A549 (cell line): ENCODE measurements around the gene DAB1. TPM values are rescaled to one million over a fixed set of nuclear protein-coding genes. Genes with fewer than 3 reads are reported as not detected.

Experiments
- ATAC-seq, 2 experiments: fragments of 200-7000 bp in 1 of 2; fragments of >200 bp in 1 of 2; cut with Nextera tagmentation in 1 of 2; cut with Tn5 transposase in 1 of 2; 3 replicates each; pipeline versions ENCODE4 v1.8.0 to v1.9.1; 2018 to 2020; ENCODE audit warnings: mild to moderate bottlenecking in 1 of 2, moderate library complexity in 1 of 2
- CTCF ChIA-PET: fragments of 300-600 bp; sonication (Branson Sonifier 250); formaldehyde crosslinking; extraction: SDS; loops from one replicate; lab custom pipeline; 2021; ENCODE audit warnings: antibody characterized with exemption, inconsistent platforms; lab: Yijun Ruan, JAX
- POLR2A ChIA-PET: fragments of 350-600 bp; formaldehyde crosslinking; extraction: SDS; loops from one replicate; lab custom pipeline; 2021; ENCODE audit warnings: antibody characterized with exemption, inconsistent platforms; lab: Yijun Ruan, JAX
- DNase-seq, 2 experiments: peaks; one replicate each; pipeline versions ENCODE4 v3.0.0 to v3.0.0-alpha.2; 2011 to 2016; ENCODE audit warnings: low read depth in 1 of 2, low spot score in 1 of 2
- FAIRE-seq: peaks from 2 replicates; lab custom pipeline; 2011; peaks lifted over from hg19 to GRCh38; lab: Jason Lieb, UNC
- H3K27ac ChIP-seq, 2 experiments: fragments of >200 bp; sonication (Bioruptor Twin); formaldehyde crosslinking; 3 replicates each; pipeline ENCODE4 v1.5.1; 2016 to 2017
- H3K4me1 ChIP-seq: fragments of >200 bp; sonication (Bioruptor Twin); formaldehyde crosslinking; 3 replicates; pipeline ENCODE4 v1.6.1; 2016
- H3K4me2 ChIP-seq: fragments of >200 bp; sonication (Bioruptor Twin); formaldehyde crosslinking; 3 replicates; pipeline ENCODE4 v1.6.1; 2016
- H3K4me3 ChIP-seq: fragments of >200 bp; sonication (Bioruptor Twin); formaldehyde crosslinking; 3 replicates; pipeline ENCODE4 v1.5.1; 2016
- H3K9me3 ChIP-seq: fragments of >200 bp; sonication (Bioruptor Twin); formaldehyde crosslinking; 3 replicates; pipeline ENCODE4 v1.6.1; 2016
- BCL3 ChIP-seq: fragments of >200 bp; sonication (Bioruptor Twin); formaldehyde crosslinking; IDR thresholded peaks from 3 replicates; pipeline ENCODE4 v1.6.1; 2016
- CEBPB ChIP-seq, 2 experiments: fragments of >200 bp in 1 of 2; sonication (Bioruptor Twin) in 1 of 2; formaldehyde crosslinking in 1 of 2; IDR thresholded peaks; 2 replicates each; pipeline ENCODE4 v1.6.1; 2012 to 2016
- E2F6 ChIP-seq: IDR thresholded peaks from 2 replicates; pipeline ENCODE4 v1.6.1; 2012; ENCODE audit warnings: low read depth, borderline replicate concordance
- EHF ChIP-seq: fragments of 250-450 bp; sonication (Bioruptor Pico); IDR thresholded peaks from 2 replicates; pipeline ENCODE4 v1.5.0; 2020; ENCODE audit warnings: mild to moderate bottlenecking
- ESRRA ChIP-seq: fragments of 150-350 bp; IDR thresholded peaks from 2 replicates; pipeline ENCODE4 v1.6.1; 2014; ENCODE audit warnings: mild to moderate bottlenecking, low read length, borderline replicate concordance
- FOSL2 ChIP-seq, 2 experiments: fragments of 450-650 bp in 1 of 2; fragments of >200 bp in 1 of 2; sonication (Bioruptor Twin) in 1 of 2; formaldehyde crosslinking; IDR thresholded peaks; 2 replicates each; pipeline versions ENCODE4 v1.5.0 to v1.6.1; 2016 to 2020; ENCODE audit warnings: mild to moderate bottlenecking in 1 of 2, moderate library complexity in 1 of 2
- FOXS1 ChIP-seq: fragments of 250-450 bp; sonication (Bioruptor Pico); IDR thresholded peaks from 2 replicates; pipeline ENCODE4 v1.5.0; 2020; ENCODE audit warnings: mild to moderate bottlenecking, moderate library complexity
- HEYL ChIP-seq: fragments of 250-450 bp; sonication (Bioruptor Pico); IDR thresholded peaks from 2 replicates; pipeline ENCODE4 v1.8.0; 2021; ENCODE audit warnings: mild to moderate bottlenecking, moderate library complexity
- HOXA7 ChIP-seq: fragments of 250-450 bp; sonication (Bioruptor Pico); IDR thresholded peaks from 2 replicates; pipeline ENCODE4 v1.5.0; 2020; ENCODE audit warnings: mild to moderate bottlenecking, moderate library complexity
- HOXB5 ChIP-seq: fragments of 250-450 bp; sonication (Bioruptor Pico); IDR thresholded peaks from 2 replicates; pipeline ENCODE4 v1.5.0; 2020; ENCODE audit warnings: mild to moderate bottlenecking, moderate library complexity
- MAFK ChIP-seq: fragments of 450-650 bp; IDR thresholded peaks from 2 replicates; pipeline ENCODE4 v1.6.1; 2014; ENCODE audit not compliant: partially characterized antibody
- NPAS2 ChIP-seq: fragments of 250-450 bp; sonication (Bioruptor Pico); IDR thresholded peaks from 2 replicates; pipeline ENCODE4 v1.8.0; 2022; ENCODE audit warnings: mild to moderate bottlenecking, moderate library complexity, borderline replicate concordance
- POLR2A ChIP-seq: IDR thresholded peaks from 2 replicates; pipeline ENCODE4 v1.6.1; 2012; ENCODE audit warnings: mild to moderate bottlenecking, low read length
- POLR2AphosphoS2 ChIP-seq: conservative IDR thresholded peaks from 2 replicates; pipeline ENCODE4 v1.6.1; 2012; ENCODE audit warnings: low read length, improper control_type of control experiment, inconsistent platforms
- RAD21 ChIP-seq, 2 experiments: fragments of >200 bp in 1 of 2; sonication (Bioruptor Twin) in 1 of 2; formaldehyde crosslinking in 1 of 2; IDR thresholded peaks in 1 of 2; conservative IDR thresholded peaks in 1 of 2; 2 replicates in 1 of 2; 3 replicates in 1 of 2; pipeline ENCODE4 v1.6.1; 2012 to 2018; ENCODE audit warnings: inconsistent platforms in 1 of 2
- RNF2 ChIP-seq: fragments of 200-600 bp; sonication (generic); IDR thresholded peaks from 2 replicates; pipeline ENCODE4 v1.6.1; 2016; ENCODE audit warnings: low read depth, mild to moderate bottlenecking, antibody characterized with exemption, moderate library complexity, borderline replicate concordance
- TFCP2L1 ChIP-seq: fragments of 250-450 bp; sonication (Bioruptor Pico); IDR thresholded peaks from 2 replicates; pipeline ENCODE4 v1.5.0; 2021; ENCODE audit warnings: mild to moderate bottlenecking
- ZFP36 ChIP-seq: fragments of 450-650 bp; IDR thresholded peaks from 2 replicates; pipeline ENCODE4 v1.6.1; 2014; ENCODE audit warnings: borderline replicate concordance; ENCODE audit not compliant: partially characterized antibody
- ZNF302 ChIP-seq: fragments of 250-450 bp; sonication (Bioruptor Pico); IDR thresholded peaks from 2 replicates; pipeline ENCODE4 v1.9.0; 2021; ENCODE audit warnings: inconsistent platforms, mild to moderate bottlenecking, moderate library complexity
- WGBS: methylation state at CpG from one replicate; pipeline ENCODE4 v1.1.6; 2017; ENCODE audit errors: missing lambda C conversion rate; 5-methylcytosine and 5-hydroxymethylcytosine counted together
- polyA plus RNA-seq, 4 experiments: library from polyadenylated mRNA; depleted of rRNA in 3 of 4; stranded (reverse); fragments of >200 nt; fragmentation: RNase III in 1 of 4; extraction: RNeasy Plus Mini Kit Qiagen cat#74134 plus additional on column Dnase treatment in 1 of 4; gene quantifications; 2 replicates in 3 of 4; 3 replicates in 1 of 4; pipeline ENCODE4 v1.2.3, GENCODE V29; 2011 to 2017

Gene DAB1
- polyA plus RNA-seq, 2 of the 4 experiments (the other 2 are of a cell fraction) = not detected

GRCh38 chr1:57067863-57068262, 356.0 kb downstream of the DAB1 start:
- WGBS = 66% methylated on average over 2 of the region's 3 CpGs
- TF ChIP-seq HOXA7 (CRISPR knock-in tag) = no peak
- TF ChIP-seq TFCP2L1 (CRISPR knock-in tag) = no peak
- TF ChIP-seq EHF (CRISPR knock-in tag) = no peak
- TF ChIP-seq FOXS1 = no peak
- no peak for TF ChIP-seq ZNF302 (CRISPR knock-in tag)
- no peak for TF ChIP-seq FOSL2 (IDR thresholded peaks at IDR 0.05)
- TF ChIP-seq FOSL2 (CRISPR knock-in tag; IDR thresholded peaks at IDR 0.05) = no peak
- TF ChIP-seq HEYL (CRISPR knock-in tag) = no peak
- TF ChIP-seq BCL3 = no peak
- no peak for TF ChIP-seq POLR2AphosphoS2
- TF ChIP-seq CEBPB (IDR thresholded peaks at IDR 0.05) = no peak
- no peak for TF ChIP-seq NPAS2 (CRISPR knock-in tag)
- no peak for TF ChIP-seq POLR2A
- ChIA-PET CTCF (interaction anchor here (1.0 kb wide), 1 partner anchor 9 kb away, joined by 3 read pairs; no protein-coding TSS in a partner anchor), POLR2A (no interaction called here)
- Histone ChIP-seq H3K4me2 (no peak overlapping the region), H3K27ac (no peak overlapping the region), H3K4me3 (no peak overlapping the region), H3K9me3 (no peaks in the 10 kb centered on the region), H3K4me1 (no peaks in the 10 kb centered on the region)
- ATAC-seq (no peak), DNase-seq (no peak), FAIRE-seq (no peak)

DNA sequence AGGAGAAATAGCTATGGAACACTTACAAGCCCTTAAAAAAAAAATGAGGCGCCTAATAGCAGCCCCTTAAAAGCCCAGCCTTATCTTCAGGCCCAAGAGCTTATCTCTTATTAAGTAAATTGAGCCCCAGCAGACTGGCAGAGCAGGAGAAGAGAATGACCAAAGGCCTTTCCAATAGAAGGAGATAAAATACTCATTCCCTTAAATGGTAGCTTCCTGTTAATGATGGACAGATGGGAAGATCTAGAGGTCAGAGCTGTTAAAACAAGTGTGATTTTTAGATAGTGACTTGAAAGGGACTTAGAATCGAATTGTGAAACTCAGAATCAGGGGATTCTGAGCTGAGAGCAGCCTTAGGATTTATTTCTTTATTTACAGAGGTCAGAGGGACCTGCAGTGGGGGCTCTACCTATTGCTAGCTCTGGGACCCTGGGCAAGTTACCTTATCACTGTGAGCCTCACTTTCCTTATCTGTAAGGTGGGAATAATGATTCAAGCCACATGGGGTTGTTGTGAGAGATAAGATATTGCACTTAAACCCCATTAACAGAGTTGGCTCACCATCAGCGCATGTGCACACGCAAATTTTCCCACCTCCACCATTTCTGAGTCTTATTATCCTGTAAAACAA, 356.8 kb downstream of the DAB1 start:
- POLR2A ChIA-PET = no interaction called here
- DNase-seq (no peak), ATAC-seq (no peak), FAIRE-seq (no peak)
- Histone ChIP-seq H3K27ac (no peak overlapping the region), H3K9me3 (no peaks in the 10 kb centered on the region), H3K4me3 (no peak overlapping the region), H3K4me1 (no peaks in the 10 kb centered on the region), H3K4me2 (no peak overlapping the region)
- no peak for TF ChIP-seq ZFP36
- 22% methylated on average over 4 of the region's 4 CpGs for WGBS
- CTCF ChIA-PET = interaction anchor here (1.0 kb wide), 1 partner anchor 10 kb away, joined by 3 read pairs; no protein-coding TSS in a partner anchor

- 48% methylated on average over 3 of the region's 3 CpGs for WGBS
- H3K4me1 ChIP-seq = no peaks in the 10 kb centered on the region
- no peaks in the 10 kb centered on the region for H3K9me3 ChIP-seq
- H3K4me2 ChIP-seq = no peak overlapping the region
- ChIA-PET POLR2A (no interaction called here), CTCF (no interaction called here)
- no peak for TF ChIP-seq ZFP36
- TF ChIP-seq E2F6 = no peak
- no peak for TF ChIP-seq RNF2
- no peak for TF ChIP-seq FOSL2 (IDR thresholded peaks at IDR 0.05)
- TF ChIP-seq FOSL2 (CRISPR knock-in tag; IDR thresholded peaks at IDR 0.05) = no peak
- TF ChIP-seq POLR2A = no peak
- TF ChIP-seq HOXB5 (CRISPR knock-in tag) = no peak
- TF ChIP-seq RAD21 (conservative IDR thresholded peaks at IDR 0.05 in 1 of 2, IDR thresholded peaks at IDR 0.05 in 1 of 2) = no peak
- no peak for TF ChIP-seq ESRRA
- TF ChIP-seq MAFK = no peak
- ATAC-seq (no peak), DNase-seq (no peak), FAIRE-seq (no peak)
- H3K4me3 ChIP-seq = no peak overlapping the region
- no peak overlapping the region for H3K27ac ChIP-seq
Observed at GRCh38 chr1:57065442-57065841, 358.4 kb downstream of the DAB1 start.
